Liver (tissue), 9 donors: ENCODE results near the gene BRWD1. TPM values are rescaled to one million over a fixed set of nuclear protein-coding genes. Genes with fewer than 3 reads are reported as not detected.

ENCODE experiments used
- DNase-seq: peaks from one replicate; pipeline ENCODE4 v3.0.0-alpha.2; 2017; ENCODE audit warnings: low spot score
- H3K27ac ChIP-seq, 2 donors: one replicate each; pipeline ENCODE4 v1.7.0; 2013; ENCODE audit warnings: inconsistent platforms in 2 of 2, low read length in 2 of 2, control low read depth in 1 of 2, low read depth in 1 of 2, mild to moderate bottlenecking in 1 of 2
- H3K27me3 ChIP-seq, 4 donors: one replicate each; pipeline versions ENCODE4 v1.6.1 to v1.7.0; 2013; ENCODE audit warnings: low read length in 3 of 4, inconsistent platforms in 1 of 4, mild to moderate bottlenecking in 1 of 4, moderate library complexity in 1 of 4; ENCODE audit not compliant: control insufficient read depth in 4 of 4, insufficient read depth in 4 of 4
- H3K36me3 ChIP-seq, 4 donors: one replicate each; pipeline versions ENCODE4 v1.6.1 to v1.7.0; 2013; ENCODE audit warnings: low read length in 3 of 4, mild to moderate bottlenecking in 3 of 4, low read depth in 1 of 4, moderate library complexity in 1 of 4; ENCODE audit not compliant: control insufficient read depth in 4 of 4, insufficient read depth in 3 of 4
- H3K4me1 ChIP-seq, 4 donors: one replicate each; pipeline versions ENCODE4 v1.6.1 to v1.7.0; 2013; ENCODE audit warnings: low read length in 3 of 4, mild to moderate bottlenecking in 3 of 4, moderate library complexity in 1 of 4; ENCODE audit not compliant: control insufficient read depth in 4 of 4, insufficient read depth in 4 of 4
- H3K4me3 ChIP-seq, 3 donors: one replicate each; pipeline versions ENCODE4 v1.6.1 to v1.7.0; 2013; ENCODE audit warnings: low read length in 3 of 3, control low read depth in 1 of 3, low read depth in 1 of 3, mild to moderate bottlenecking in 1 of 3
- H3K9ac ChIP-seq, 2 donors: one replicate each; pipeline ENCODE4 v1.7.0; 2013; ENCODE audit warnings: low read length in 2 of 2, mild to moderate bottlenecking in 2 of 2, moderate library complexity in 2 of 2, control low read depth in 1 of 2, low read depth in 1 of 2
- H3K9me3 ChIP-seq, 4 donors: one replicate each; pipeline versions ENCODE4 v1.6.1 to v1.7.0; 2013; ENCODE audit warnings: low read length in 3 of 4; ENCODE audit not compliant: control insufficient read depth in 4 of 4
- EGR1 ChIP-seq, 2 donors: IDR thresholded peaks; 2 replicates each; pipeline ENCODE4 v1.6.1; 2016 to 2018; ENCODE audit warnings: antibody characterized with exemption in 2 of 2, low read depth in 2 of 2
- FOXA1 ChIP-seq: IDR thresholded peaks from 2 replicates; pipeline ENCODE4 v1.6.1; 2016; ENCODE audit warnings: antibody characterized with exemption
- FOXA2 ChIP-seq: IDR thresholded peaks from 2 replicates; pipeline ENCODE4 v1.6.1; 2016; ENCODE audit warnings: antibody characterized with exemption
- GABPA ChIP-seq, 2 donors: IDR thresholded peaks in 1 of 2; conservative IDR thresholded peaks in 1 of 2; 2 replicates each; pipeline ENCODE4 v1.6.1; 2016; ENCODE audit warnings: antibody characterized with exemption in 2 of 2, mild to moderate bottlenecking in 1 of 2, moderate library complexity in 1 of 2
- HNF4A ChIP-seq, 2 donors: conservative IDR thresholded peaks; 2 replicates each; pipeline ENCODE4 v1.6.1; 2016; ENCODE audit warnings: antibody characterized with exemption in 2 of 2, mild to moderate bottlenecking in 2 of 2
- HNF4G ChIP-seq: IDR thresholded peaks from 2 replicates; pipeline ENCODE4 v1.6.1; 2016; ENCODE audit warnings: antibody characterized with exemption
- JUND ChIP-seq, 2 donors: IDR thresholded peaks; 2 replicates each; pipeline ENCODE4 v1.6.1; 2016; ENCODE audit warnings: antibody characterized with exemption in 2 of 2
- NR2F2 ChIP-seq: IDR thresholded peaks from 2 replicates; pipeline ENCODE4 v1.6.1; 2016; ENCODE audit warnings: antibody characterized with exemption
- RAD21 ChIP-seq, 2 donors: IDR thresholded peaks; 2 replicates each; pipeline ENCODE4 v1.6.1; 2016; ENCODE audit warnings: antibody characterized with exemption in 2 of 2, mild to moderate bottlenecking in 2 of 2
- RXRA ChIP-seq, 2 donors: IDR thresholded peaks; 2 replicates each; pipeline ENCODE4 v1.6.1; 2017 to 2018; ENCODE audit warnings: antibody characterized with exemption in 2 of 2, mild to moderate bottlenecking in 1 of 2
- SP1 ChIP-seq: IDR thresholded peaks from 2 replicates; pipeline ENCODE4 v1.6.1; 2018; ENCODE audit warnings: antibody characterized with exemption, mild to moderate bottlenecking
- TAF1 ChIP-seq: conservative IDR thresholded peaks from 2 replicates; pipeline ENCODE4 v1.6.1; 2016; ENCODE audit warnings: antibody characterized with exemption, mild to moderate bottlenecking
- YY1 ChIP-seq: IDR thresholded peaks from 2 replicates; pipeline ENCODE4 v1.6.1; 2016; ENCODE audit warnings: antibody characterized with exemption, mild to moderate bottlenecking
- WGBS: extraction: QIAGEN DNeasy Blood & Tissue Kit; methylation state at CpG from one replicate; pipeline ENCODE4 v1.1.7; 2013; 5-methylcytosine and 5-hydroxymethylcytosine counted together
- polyA plus RNA-seq, 2 donors: library from polyadenylated mRNA; stranded (reverse) in 1 of 2; unstranded in 1 of 2; fragments of 200-250 nt in 1 of 2; fragments of >200 nt in 1 of 2; fragmentation: Nextera tagmentation in 1 of 2; extraction: Ambion mirVana in 1 of 2; gene quantifications; one replicate each; pipeline versions ENCODE4 v1.2.1 to v1.2.3, GENCODE V29; 2013 to 2015
- total RNA-seq, 2 donors: library from RNA; depleted of rRNA; stranded (reverse); fragments of >200 nt; gene quantifications; one replicate each; pipeline ENCODE4 v1.2.3, GENCODE V29; 2014
- TF ChIP-seq, protein P1 (sequence below): IDR thresholded peaks from 2 replicates; pipeline ENCODE4 v1.6.1; 2016; ENCODE audit warnings: antibody characterized with exemption
- TF ChIP-seq, protein P2 (sequence below): IDR thresholded peaks from 2 replicates; pipeline ENCODE4 v1.6.1; 2016; ENCODE audit warnings: antibody characterized with exemption
- TF ChIP-seq, protein P3 (sequence below): IDR thresholded peaks from 2 replicates; pipeline ENCODE4 v1.6.1; 2016; ENCODE audit warnings: antibody characterized with exemption
- TF ChIP-seq, protein P4 (sequence below): IDR thresholded peaks from 2 replicates; pipeline ENCODE4 v1.6.1; 2016; ENCODE audit warnings: antibody characterized with exemption, mild to moderate bottlenecking
- TF ChIP-seq, protein P5 (sequence below): fragments of 150-350 bp; IDR thresholded peaks from 2 replicates; pipeline ENCODE4 v1.5.1; 2017; ENCODE audit warnings: improper control_type of control experiment, low read depth, low read length; ENCODE audit not compliant: missing input control
- donor health status: healthy.
- donor health status: healthy.
- donor health status: healthy.
- donor health status: healthy.
- donor health status: healthy.

Gene BRWD1
- total and polyA plus RNA-seq, 4 donors: 5.2 to 56.6 (median 20.9) TPM

DNA sequence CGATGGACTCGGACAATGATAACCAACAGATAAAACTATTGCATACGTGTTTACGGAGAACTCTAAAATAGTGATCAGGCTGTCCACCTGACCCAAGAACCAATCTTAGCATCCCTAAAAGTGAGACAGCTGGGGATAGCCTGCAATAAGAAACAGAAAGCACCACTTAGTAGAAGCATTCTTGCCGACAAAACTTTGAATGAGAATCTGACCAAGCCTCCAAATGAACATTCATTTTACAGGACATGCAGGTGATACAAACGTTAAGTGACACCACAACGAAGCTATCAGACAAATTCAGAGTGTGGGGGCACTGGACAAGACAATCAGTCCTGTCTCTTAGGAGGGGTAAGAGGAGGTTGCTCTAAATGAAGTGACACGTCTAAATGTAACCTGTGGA lies 131.4 kb downstream of the BRWD1 start (continued):
- TF ChIP-seq HNF4A (conservative IDR thresholded peaks at IDR 0.05) (no peak), HNF4G (no peak)
- TF ChIP-seq, protein P1, sequence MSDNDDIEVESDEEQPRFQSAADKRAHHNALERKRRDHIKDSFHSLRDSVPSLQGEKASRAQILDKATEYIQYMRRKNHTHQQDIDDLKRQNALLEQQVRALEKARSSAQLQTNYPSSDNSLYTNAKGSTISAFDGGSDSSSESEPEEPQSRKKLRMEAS: no peak

DNA sequence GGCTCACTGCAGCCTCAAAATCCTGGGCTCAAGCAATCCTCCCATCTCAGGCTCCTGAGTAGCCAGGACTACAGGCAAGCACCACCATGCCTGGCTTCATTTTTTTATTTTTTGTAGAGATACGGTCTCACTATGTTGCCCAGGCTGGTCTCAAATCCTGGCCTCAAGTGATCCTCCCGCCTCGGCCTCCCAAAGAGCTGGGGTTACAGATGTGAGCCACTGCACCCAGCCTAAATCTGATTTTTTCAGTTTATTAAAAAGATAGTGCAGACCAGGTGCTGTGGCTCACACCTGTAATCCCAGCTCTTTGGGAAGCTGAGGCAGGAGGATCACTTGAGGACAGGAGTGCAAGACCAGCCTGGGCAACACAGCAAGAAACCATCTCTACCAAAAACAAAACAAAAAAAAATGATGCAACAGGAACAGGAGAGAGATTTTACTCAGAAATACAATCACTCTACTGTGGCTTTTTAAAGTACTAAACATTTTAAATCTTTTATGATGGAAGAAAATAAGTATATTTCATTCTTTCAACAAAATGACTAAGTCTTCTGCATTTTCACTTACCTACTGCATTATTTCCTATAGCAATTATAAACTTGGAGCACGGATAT lies 132.1 kb downstream of the BRWD1 start:
- Histone ChIP-seq H3K4me3 (no peak overlapping the region), H3K9ac (no peak overlapping the region), H3K27ac (no peak overlapping the region), H3K4me1 (peaks cover 1 to 20% (median 15%) of the 10 kb centered on the region in 4 donors), H3K9me3 (no peaks in the 10 kb centered on the region), H3K27me3 (no peaks in the 10 kb centered on the region), H3K36me3 (peaks cover 0 to 10% (median under 1%) of the 10 kb centered on the region in 4 donors)
- no peak for DNase-seq
- TF ChIP-seq RXRA (IDR thresholded peaks at IDR 0.05): no peak
- no peak for TF ChIP-seq JUND (IDR thresholded peaks at IDR 0.05)
- no peak for TF ChIP-seq RAD21 (IDR thresholded peaks at IDR 0.05)
- 90% methylated on average over 4 of the region's 4 CpGs for WGBS

DNA sequence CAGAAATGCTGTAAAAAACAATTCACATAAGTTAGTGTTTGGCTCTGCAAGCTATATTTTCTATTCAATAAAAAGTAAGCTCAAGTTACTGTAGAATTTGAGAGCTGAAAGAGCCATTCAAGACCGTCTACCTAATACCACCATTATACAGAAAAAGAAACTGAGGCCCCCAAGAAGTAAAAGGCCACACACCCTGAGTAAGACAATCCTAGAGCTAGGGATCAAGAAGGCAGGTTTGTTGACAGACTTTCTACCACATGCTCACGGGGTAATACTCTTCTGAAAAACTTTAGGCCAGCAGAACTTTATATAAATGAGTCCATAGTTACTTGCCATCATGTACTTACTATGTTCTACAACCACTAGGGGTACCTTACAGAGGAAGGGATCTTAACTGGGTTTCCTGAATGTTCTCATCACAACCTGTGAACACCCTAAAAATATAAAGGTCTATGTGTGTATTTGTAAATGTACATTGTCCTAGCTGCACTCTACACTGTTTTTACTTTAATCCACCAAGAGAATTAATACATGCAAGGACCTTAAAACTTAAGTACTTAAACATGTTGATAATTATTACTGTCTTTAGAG lies 132.9 kb downstream of the BRWD1 start:
- Histone ChIP-seq H3K4me3 (no peak overlapping the region), H3K9ac (no peak overlapping the region), H3K9me3 (no peaks in the 10 kb centered on the region), H3K36me3 (peaks cover 0 to 10% (median 2%) of the 10 kb centered on the region in 4 donors), H3K4me1 (peaks cover 1 to 20% (median 15%) of the 10 kb centered on the region in 4 donors), H3K27ac (no peak overlapping the region), H3K27me3 (no peaks in the 10 kb centered on the region)
- no peak for DNase-seq
- no peak for TF ChIP-seq HNF4A (conservative IDR thresholded peaks at IDR 0.05)
- TF ChIP-seq HNF4G: no peak
- no peak for TF ChIP-seq SP1
- no peak for TF ChIP-seq GABPA (IDR thresholded peaks at IDR 0.05 in 1 of 2, conservative IDR thresholded peaks at IDR 0.05 in 1 of 2)
- TF ChIP-seq, protein P2, sequence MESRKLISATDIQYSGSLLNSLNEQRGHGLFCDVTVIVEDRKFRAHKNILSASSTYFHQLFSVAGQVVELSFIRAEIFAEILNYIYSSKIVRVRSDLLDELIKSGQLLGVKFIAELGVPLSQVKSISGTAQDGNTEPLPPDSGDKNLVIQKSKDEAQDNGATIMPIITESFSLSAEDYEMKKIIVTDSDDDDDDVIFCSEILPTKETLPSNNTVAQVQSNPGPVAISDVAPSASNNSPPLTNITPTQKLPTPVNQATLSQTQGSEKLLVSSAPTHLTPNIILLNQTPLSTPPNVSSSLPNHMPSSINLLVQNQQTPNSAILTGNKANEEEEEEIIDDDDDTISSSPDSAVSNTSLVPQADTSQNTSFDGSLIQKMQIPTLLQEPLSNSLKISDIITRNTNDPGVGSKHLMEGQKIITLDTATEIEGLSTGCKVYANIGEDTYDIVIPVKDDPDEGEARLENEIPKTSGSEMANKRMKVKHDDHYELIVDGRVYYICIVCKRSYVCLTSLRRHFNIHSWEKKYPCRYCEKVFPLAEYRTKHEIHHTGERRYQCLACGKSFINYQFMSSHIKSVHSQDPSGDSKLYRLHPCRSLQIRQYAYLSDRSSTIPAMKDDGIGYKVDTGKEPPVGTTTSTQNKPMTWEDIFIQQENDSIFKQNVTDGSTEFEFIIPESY: no peak
- TF ChIP-seq TAF1: no peak
- TF ChIP-seq YY1: no peak
- TF ChIP-seq, protein P3, sequence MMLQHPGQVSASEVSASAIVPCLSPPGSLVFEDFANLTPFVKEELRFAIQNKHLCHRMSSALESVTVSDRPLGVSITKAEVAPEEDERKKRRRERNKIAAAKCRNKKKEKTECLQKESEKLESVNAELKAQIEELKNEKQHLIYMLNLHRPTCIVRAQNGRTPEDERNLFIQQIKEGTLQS: no peak
- TF ChIP-seq, protein P4, sequence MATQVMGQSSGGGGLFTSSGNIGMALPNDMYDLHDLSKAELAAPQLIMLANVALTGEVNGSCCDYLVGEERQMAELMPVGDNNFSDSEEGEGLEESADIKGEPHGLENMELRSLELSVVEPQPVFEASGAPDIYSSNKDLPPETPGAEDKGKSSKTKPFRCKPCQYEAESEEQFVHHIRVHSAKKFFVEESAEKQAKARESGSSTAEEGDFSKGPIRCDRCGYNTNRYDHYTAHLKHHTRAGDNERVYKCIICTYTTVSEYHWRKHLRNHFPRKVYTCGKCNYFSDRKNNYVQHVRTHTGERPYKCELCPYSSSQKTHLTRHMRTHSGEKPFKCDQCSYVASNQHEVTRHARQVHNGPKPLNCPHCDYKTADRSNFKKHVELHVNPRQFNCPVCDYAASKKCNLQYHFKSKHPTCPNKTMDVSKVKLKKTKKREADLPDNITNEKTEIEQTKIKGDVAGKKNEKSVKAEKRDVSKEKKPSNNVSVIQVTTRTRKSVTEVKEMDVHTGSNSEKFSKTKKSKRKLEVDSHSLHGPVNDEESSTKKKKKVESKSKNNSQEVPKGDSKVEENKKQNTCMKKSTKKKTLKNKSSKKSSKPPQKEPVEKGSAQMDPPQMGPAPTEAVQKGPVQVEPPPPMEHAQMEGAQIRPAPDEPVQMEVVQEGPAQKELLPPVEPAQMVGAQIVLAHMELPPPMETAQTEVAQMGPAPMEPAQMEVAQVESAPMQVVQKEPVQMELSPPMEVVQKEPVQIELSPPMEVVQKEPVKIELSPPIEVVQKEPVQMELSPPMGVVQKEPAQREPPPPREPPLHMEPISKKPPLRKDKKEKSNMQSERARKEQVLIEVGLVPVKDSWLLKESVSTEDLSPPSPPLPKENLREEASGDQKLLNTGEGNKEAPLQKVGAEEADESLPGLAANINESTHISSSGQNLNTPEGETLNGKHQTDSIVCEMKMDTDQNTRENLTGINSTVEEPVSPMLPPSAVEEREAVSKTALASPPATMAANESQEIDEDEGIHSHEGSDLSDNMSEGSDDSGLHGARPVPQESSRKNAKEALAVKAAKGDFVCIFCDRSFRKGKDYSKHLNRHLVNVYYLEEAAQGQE: no peak
- no peak for TF ChIP-seq FOXA1
- TF ChIP-seq RXRA (IDR thresholded peaks at IDR 0.05): no peak
- TF ChIP-seq RAD21 (IDR thresholded peaks at IDR 0.05): no peak
- TF ChIP-seq JUND (IDR thresholded peaks at IDR 0.05): no peak
- TF ChIP-seq, protein P1: no peak
- TF ChIP-seq NR2F2: no peak
- no peak for TF ChIP-seq EGR1 (IDR thresholded peaks at IDR 0.05; ENCODE audit: low read depth in 2 of 2)
- TF ChIP-seq FOXA2: no peak
- TF ChIP-seq, protein P5, sequence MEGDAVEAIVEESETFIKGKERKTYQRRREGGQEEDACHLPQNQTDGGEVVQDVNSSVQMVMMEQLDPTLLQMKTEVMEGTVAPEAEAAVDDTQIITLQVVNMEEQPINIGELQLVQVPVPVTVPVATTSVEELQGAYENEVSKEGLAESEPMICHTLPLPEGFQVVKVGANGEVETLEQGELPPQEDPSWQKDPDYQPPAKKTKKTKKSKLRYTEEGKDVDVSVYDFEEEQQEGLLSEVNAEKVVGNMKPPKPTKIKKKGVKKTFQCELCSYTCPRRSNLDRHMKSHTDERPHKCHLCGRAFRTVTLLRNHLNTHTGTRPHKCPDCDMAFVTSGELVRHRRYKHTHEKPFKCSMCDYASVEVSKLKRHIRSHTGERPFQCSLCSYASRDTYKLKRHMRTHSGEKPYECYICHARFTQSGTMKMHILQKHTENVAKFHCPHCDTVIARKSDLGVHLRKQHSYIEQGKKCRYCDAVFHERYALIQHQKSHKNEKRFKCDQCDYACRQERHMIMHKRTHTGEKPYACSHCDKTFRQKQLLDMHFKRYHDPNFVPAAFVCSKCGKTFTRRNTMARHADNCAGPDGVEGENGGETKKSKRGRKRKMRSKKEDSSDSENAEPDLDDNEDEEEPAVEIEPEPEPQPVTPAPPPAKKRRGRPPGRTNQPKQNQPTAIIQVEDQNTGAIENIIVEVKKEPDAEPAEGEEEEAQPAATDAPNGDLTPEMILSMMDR: no peak
- 98% methylated on average over 2 of the region's 2 CpGs for WGBS
